CD4-positive, alpha-beta T cell (primary cell): ENCODE results near the gene MRPS5. TPM values are rescaled to one million over a fixed set of nuclear protein-coding genes. Genes with fewer than 3 reads are reported as not detected.
A peak's percentile ranks its signal among the peaks of the same experiment; 100 is the strongest.

Source experiments
- ATAC-seq: fragments of 200-7000 bp; cut with Tn5 transposase; one replicate; pipeline ENCODE4 v1.10.0; 2022; ENCODE audit warnings: mild to moderate bottlenecking; ENCODE audit not compliant: poor library complexity
- CTCF ChIA-PET: fragments of 350-600 bp; sonication (Branson Sonifier 250); formaldehyde crosslinking; loops from one replicate; lab custom pipeline; 2021; ENCODE audit warnings: antibody characterized with exemption, inconsistent platforms; lab: Charles Lee
- POLR2A ChIA-PET: fragments of 350-600 bp; sonication (Branson Sonifier 250); formaldehyde crosslinking; loops from one replicate; lab custom pipeline; 2021; ENCODE audit warnings: antibody characterized with exemption, inconsistent platforms; lab: Charles Lee
- DNase-seq, 14 experiments: peaks; one replicate each; pipeline ENCODE4 v3.0.0-alpha.2; 2013 to 2020; ENCODE audit warnings: mixed read lengths in 2 of 14
- H3K27ac ChIP-seq, 2 donors: one replicate each; pipeline versions ENCODE4 v1.5.1 to v1.7.0; 2013; ENCODE audit warnings: low read length in 2 of 2, low read depth in 1 of 2, mild to moderate bottlenecking in 1 of 2
- H3K27me3 ChIP-seq, 2 experiments: 1 replicate in 1 of 2; 2 replicates in 1 of 2; pipeline versions ENCODE4 v1.6.1 to v1.7.0; 2013; ENCODE audit warnings: low read length in 2 of 2, control low read depth in 1 of 2, mild to moderate bottlenecking in 1 of 2, moderate library complexity in 1 of 2; ENCODE audit not compliant: insufficient read depth in 2 of 2, control insufficient read depth in 1 of 2
- H3K36me3 ChIP-seq: one replicate; pipeline ENCODE4 v1.6.1; 2013; ENCODE audit warnings: low read length, control low read depth; ENCODE audit not compliant: insufficient read depth
- H3K4me1 ChIP-seq: one replicate; pipeline ENCODE4 v1.6.1; 2013; ENCODE audit warnings: low read length, control low read depth; ENCODE audit not compliant: insufficient read depth
- H3K4me3 ChIP-seq: one replicate; pipeline ENCODE4 v1.5.1; 2013; ENCODE audit warnings: mild to moderate bottlenecking, low read length, moderate library complexity
- H3K9me3 ChIP-seq, 2 experiments: 1 replicate in 1 of 2; 2 replicates in 1 of 2; pipeline versions ENCODE4 v1.6.1 to v1.7.0; 2013; ENCODE audit warnings: low read length in 2 of 2, mild to moderate bottlenecking in 2 of 2, control low read depth in 1 of 2, moderate library complexity in 1 of 2; ENCODE audit not compliant: control insufficient read depth in 1 of 2, insufficient read depth in 1 of 2
- H3K27ac Mint-ChIP-seq: one replicate; pipeline ENCODE4 v1.8.0; 2020; ENCODE audit warnings: mixed read lengths
- H3K27me3 Mint-ChIP-seq: one replicate; pipeline ENCODE4 v1.8.0; 2021; ENCODE audit warnings: mixed read lengths
- H3K36me3 Mint-ChIP-seq: one replicate; pipeline ENCODE4 v1.8.0; 2021; ENCODE audit warnings: low read depth, mixed read lengths
- H3K4me1 Mint-ChIP-seq: one replicate; pipeline ENCODE4 v1.8.0; 2021; ENCODE audit warnings: low read depth, mixed read lengths
- H3K4me3 Mint-ChIP-seq: one replicate; pipeline ENCODE4 v1.8.0; 2020; ENCODE audit warnings: mild to moderate bottlenecking, mixed read lengths
- H3K9me3 Mint-ChIP-seq: one replicate; pipeline ENCODE4 v1.8.0; 2020; ENCODE audit warnings: mixed read lengths
- CTCF ChIP-seq: fragments of 200-600 bp; IDR thresholded peaks from one replicate; pipeline ENCODE4 v1.8.0; 2022; ENCODE audit warnings: antibody characterized with exemption, mild to moderate bottlenecking
- intact Hi-C, 2 experiments: fragments of 100-400 bp; cut with DNase I in 1 of 2; cut with micrococcal nuclease in 1 of 2; formaldehyde crosslinking; loops; one replicate each; pipeline versions ENCODE4 v1.15.1 to v1.9.0; 2023 to 2025; cut with DNase I, micrococcal nuclease
- total RNA-seq, 174 experiments: library from RNA in 2 of 174; stranded (reverse) in 2 of 174; gene quantifications; one replicate each; pipeline ENCODE4 v1.2.3 and lab custom pipeline; 2021 to 2026

Gene MRPS5
- total RNA-seq, 2 experiments from 2014 or later: 15.3 to 16.3 TPM

- intact Hi-C loops: loop anchor here in 1 of 2 experiments (5.0 kb wide), 1 partner anchor 34 kb away; no protein-coding TSS in a partner anchor
- Histone ChIP-seq H3K27me3 (no peaks in the 10 kb centered on the region), H3K9me3 (no peaks in the 10 kb centered on the region), H3K36me3 (peaks cover 28% of the 10 kb centered on the region), H3K27ac (peak overlapping the region in 1 of 2 donors; percentile 14), H3K4me1 (peaks cover 63% of the 10 kb centered on the region), H3K4me3 (no peak overlapping the region)
- no peaks in the 10 kb centered on the region for H3K9me3 Mint-ChIP-seq
- no peak overlapping the region for H3K4me3 Mint-ChIP-seq
- H3K27me3 Mint-ChIP-seq: no peaks in the 10 kb centered on the region
- POLR2A ChIA-PET: interaction anchor here (0.7 to 4.0 kb wide), 10 partner anchors 9 to 36 kb away, joined by 3 to 45 read pairs (median 7); partner anchors contain the start of gene MAL
- peaks cover 84% of the 10 kb centered on the region for H3K4me1 Mint-ChIP-seq
- peaks cover 50% of the 10 kb centered on the region for H3K36me3 Mint-ChIP-seq
- DNase-seq (peak in 2 of 14 experiments; percentile 23 to 32), ATAC-seq (peak; percentile 51)
- no peak for TF ChIP-seq CTCF
- peak overlapping the region; percentile 71 for H3K27ac Mint-ChIP-seq
- CTCF ChIA-PET: interaction anchor here (1.6 kb wide), 1 partner anchor 21 kb away, joined by 7 read pairs; no protein-coding TSS in a partner anchor
Measured at GRCh38 chr2:95043300-95044093, 78.1 kb downstream of the MRPS5 start.

- Histone ChIP-seq H3K36me3 (peaks cover 20% of the 10 kb centered on the region), H3K27ac (peak overlapping the region in 1 of 2 donors; percentile 14), H3K27me3 (no peaks in the 10 kb centered on the region), H3K9me3 (no peaks in the 10 kb centered on the region), H3K4me1 (peaks cover 65% of the 10 kb centered on the region), H3K4me3 (no peak overlapping the region)
- POLR2A ChIA-PET: interaction anchor here (0.7 to 4.0 kb wide), 10 partner anchors 8 to 37 kb away, joined by 3 to 45 read pairs (median 7); partner anchors contain the start of gene MAL
- DNase-seq (no peak), ATAC-seq (no peak)
- TF ChIP-seq CTCF: no peak
- CTCF ChIA-PET: interaction anchor here (1.6 to 2.3 kb wide), 2 partner anchors 20 kb away, joined by 7 to 9 read pairs; no protein-coding TSS in a partner anchor
- Mint-ChIP-seq H3K4me1 (peaks cover 92% of the 10 kb centered on the region), H3K4me3 (no peak overlapping the region), H3K27ac (peak overlapping the region; percentile 71), H3K27me3 (no peaks in the 10 kb centered on the region), H3K36me3 (peaks cover 47% of the 10 kb centered on the region), H3K9me3 (peaks cover 2% of the 10 kb centered on the region)
- intact Hi-C loops: loop anchor here in 1 of 2 experiments (5.0 kb wide), 1 partner anchor 35 kb away; no protein-coding TSS in a partner anchor
Measured at GRCh38 chr2:95042472-95043271, 78.9 kb downstream of the MRPS5 start.

- H3K9me3 ChIP-seq: no peaks in the 10 kb centered on the region
- ChIA-PET POLR2A (interaction anchor here (0.9 to 4.0 kb wide), 6 partner anchors 10 to 34 kb away, joined by 3 to 45 read pairs (median 5); no protein-coding TSS in a partner anchor), CTCF (interaction anchor here (1.0 to 2.3 kb wide), 2 partner anchors 19 to 34 kb away, joined by 5 to 9 read pairs; no protein-coding TSS in a partner anchor)
- intact Hi-C loops: loop anchor here in 1 of 2 experiments (5.0 kb wide), 1 partner anchor 35 kb away; no protein-coding TSS in a partner anchor
- no peak overlapping the region for H3K4me3 Mint-ChIP-seq
- ATAC-seq (no peak), DNase-seq (no peak)
- no peaks in the 10 kb centered on the region for H3K27me3 Mint-ChIP-seq
- peak overlapping the region in 1 of 2 donors; percentile 14 for H3K27ac ChIP-seq
- peak overlapping the region; percentile 71 for H3K27ac Mint-ChIP-seq
- peaks cover 20% of the 10 kb centered on the region for H3K36me3 ChIP-seq
- H3K9me3 Mint-ChIP-seq: peaks cover 2% of the 10 kb centered on the region
- no peaks in the 10 kb centered on the region for H3K27me3 ChIP-seq
- H3K4me1 ChIP-seq: peaks cover 69% of the 10 kb centered on the region
- peaks cover 50% of the 10 kb centered on the region for H3K36me3 Mint-ChIP-seq
- peaks cover 97% of the 10 kb centered on the region for H3K4me1 Mint-ChIP-seq
- no peak for TF ChIP-seq CTCF
- H3K4me3 ChIP-seq: no peak overlapping the region
Measured at GRCh38 chr2:95041824-95042442, 79.7 kb downstream of the MRPS5 start.
